ENCODE measurements around the gene STK26.
"Not testable (repeated sequence)": the region's sequence is repeated elsewhere in the genome, so short reads cannot be mapped to it uniquely, and the experiment has no call there.

STK26 gene

GRCh38 chrX:132037479-132037993, 14.4 kb downstream of the STK26 start:
- TF ChIP-seq CTCF (IDR thresholded peaks at IDR 0.05; ENCODE audit: low read depth, low read length): no peak

GRCh38 chrX:132040066-132040465, 17.0 kb downstream of the STK26 start:
- TF ChIP-seq CTCF (IDR thresholded peaks at IDR 0.05; ENCODE audit: low read depth, low read length): no peak
- no peak for DNase-seq (ENCODE audit: extremely low read depth, low read depth)

More at GRCh38 chrX:132037479-132037993, 14.4 kb downstream of the STK26 start:
- DNase-seq (ENCODE audit: extremely low read depth, low read depth): no peak

- no peak for DNase-seq (ENCODE audit: extremely low read depth, low read depth)
- TF ChIP-seq CTCF (IDR thresholded peaks at IDR 0.05; ENCODE audit: low read depth, low read length): no peak
Measured at GRCh38 chrX:132041015-132041414, 17.9 kb downstream of the STK26 start.

GRCh38 chrX:132043977-132044376, 20.9 kb downstream of the STK26 start:
- TF ChIP-seq CTCF (IDR thresholded peaks at IDR 0.05; ENCODE audit: low read depth, low read length): no peak
- no peak for DNase-seq (ENCODE audit: extremely low read depth, low read depth)

GRCh38 chrX:132044953-132045352, 21.9 kb downstream of the STK26 start:
- no peak for TF ChIP-seq CTCF (IDR thresholded peaks at IDR 0.05; ENCODE audit: low read depth, low read length)
- DNase-seq (ENCODE audit: extremely low read depth, low read depth): no peak

- TF ChIP-seq CTCF (IDR thresholded peaks at IDR 0.05; ENCODE audit: low read depth, low read length): no peak
- DNase-seq (ENCODE audit: extremely low read depth, low read depth): no peak
Measured at GRCh38 chrX:132045456-132045855, 22.4 kb downstream of the STK26 start.

GRCh38 chrX:132046533-132046932, 23.4 kb downstream of the STK26 start:
- no peak for DNase-seq (ENCODE audit: extremely low read depth, low read depth)
- TF ChIP-seq CTCF (IDR thresholded peaks at IDR 0.05; ENCODE audit: low read depth, low read length): no peak

GRCh38 chrX:132051778-132052177, 28.7 kb downstream of the STK26 start:
- DNase-seq (ENCODE audit: extremely low read depth, low read depth): not testable (repeated sequence)

Measured in AG09319 (cell line).